Measurements from ENCODE around the gene IL18RAP.

The IL18RAP gene

DNA sequence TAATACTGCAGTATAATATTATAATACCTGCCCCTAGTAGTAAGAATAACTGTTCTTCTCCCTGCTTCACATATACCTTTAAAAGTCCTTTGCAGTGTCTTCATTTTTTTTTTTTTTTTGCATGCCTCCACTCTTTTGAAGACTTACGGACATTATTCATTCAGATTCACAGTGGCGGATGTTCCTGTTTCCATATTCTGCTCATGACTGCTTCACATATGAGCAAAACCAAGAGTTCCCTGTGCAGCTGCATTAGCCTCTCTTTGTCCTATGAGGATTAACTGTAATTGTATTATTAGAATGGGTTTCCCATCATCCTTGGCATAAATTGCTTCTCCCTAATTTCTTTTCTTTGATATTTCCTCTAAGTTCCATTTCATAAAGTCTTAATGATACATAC lies 12.8 kb downstream of the IL18RAP start:
- TF ChIP-seq, protein P1, sequence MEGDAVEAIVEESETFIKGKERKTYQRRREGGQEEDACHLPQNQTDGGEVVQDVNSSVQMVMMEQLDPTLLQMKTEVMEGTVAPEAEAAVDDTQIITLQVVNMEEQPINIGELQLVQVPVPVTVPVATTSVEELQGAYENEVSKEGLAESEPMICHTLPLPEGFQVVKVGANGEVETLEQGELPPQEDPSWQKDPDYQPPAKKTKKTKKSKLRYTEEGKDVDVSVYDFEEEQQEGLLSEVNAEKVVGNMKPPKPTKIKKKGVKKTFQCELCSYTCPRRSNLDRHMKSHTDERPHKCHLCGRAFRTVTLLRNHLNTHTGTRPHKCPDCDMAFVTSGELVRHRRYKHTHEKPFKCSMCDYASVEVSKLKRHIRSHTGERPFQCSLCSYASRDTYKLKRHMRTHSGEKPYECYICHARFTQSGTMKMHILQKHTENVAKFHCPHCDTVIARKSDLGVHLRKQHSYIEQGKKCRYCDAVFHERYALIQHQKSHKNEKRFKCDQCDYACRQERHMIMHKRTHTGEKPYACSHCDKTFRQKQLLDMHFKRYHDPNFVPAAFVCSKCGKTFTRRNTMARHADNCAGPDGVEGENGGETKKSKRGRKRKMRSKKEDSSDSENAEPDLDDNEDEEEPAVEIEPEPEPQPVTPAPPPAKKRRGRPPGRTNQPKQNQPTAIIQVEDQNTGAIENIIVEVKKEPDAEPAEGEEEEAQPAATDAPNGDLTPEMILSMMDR (IDR thresholded peaks at IDR 0.05) = no peak

DNA sequence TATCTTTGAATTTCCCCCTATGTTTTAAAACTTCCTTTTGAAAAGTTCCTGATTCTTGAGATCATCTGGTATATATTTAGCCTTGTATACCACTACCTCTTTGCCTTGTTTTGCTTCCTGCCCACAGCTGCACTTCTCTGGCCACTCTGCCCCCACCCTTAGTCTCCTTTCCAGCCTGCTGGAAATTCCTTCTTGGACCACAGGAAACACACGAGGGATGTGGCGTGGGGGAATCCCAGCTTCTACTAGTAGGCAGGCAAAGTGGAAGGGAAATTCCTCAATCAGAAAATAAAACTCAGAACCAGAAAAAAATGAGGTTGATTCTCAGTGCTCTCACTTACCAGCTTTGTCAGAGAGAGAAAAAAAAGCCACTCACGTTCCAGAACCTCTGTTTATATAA lies 13.4 kb downstream of the IL18RAP start:
- TF ChIP-seq, protein P1 (IDR thresholded peaks at IDR 0.05) = no peak

DNA sequence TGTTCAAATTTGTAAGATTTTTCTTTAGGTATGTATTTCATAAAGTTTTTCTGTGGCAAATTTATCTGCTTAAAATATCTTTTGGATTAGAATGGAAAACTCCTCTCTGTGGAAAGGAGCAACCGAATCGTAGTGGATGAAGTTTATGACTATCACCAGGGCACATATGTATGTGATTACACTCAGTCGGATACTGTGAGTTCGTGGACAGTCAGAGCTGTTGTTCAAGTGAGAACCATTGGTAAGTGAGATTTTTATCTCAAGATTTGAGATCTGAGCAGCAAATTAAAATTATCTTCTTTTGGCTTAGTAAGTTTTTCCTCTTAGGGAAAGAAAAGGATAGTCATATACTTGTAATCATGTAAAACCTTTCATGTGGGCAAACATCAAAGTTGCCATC lies 14.2 kb downstream of the IL18RAP start:
- TF ChIP-seq, protein P1 (IDR thresholded peaks at IDR 0.05) = no peak

DNA sequence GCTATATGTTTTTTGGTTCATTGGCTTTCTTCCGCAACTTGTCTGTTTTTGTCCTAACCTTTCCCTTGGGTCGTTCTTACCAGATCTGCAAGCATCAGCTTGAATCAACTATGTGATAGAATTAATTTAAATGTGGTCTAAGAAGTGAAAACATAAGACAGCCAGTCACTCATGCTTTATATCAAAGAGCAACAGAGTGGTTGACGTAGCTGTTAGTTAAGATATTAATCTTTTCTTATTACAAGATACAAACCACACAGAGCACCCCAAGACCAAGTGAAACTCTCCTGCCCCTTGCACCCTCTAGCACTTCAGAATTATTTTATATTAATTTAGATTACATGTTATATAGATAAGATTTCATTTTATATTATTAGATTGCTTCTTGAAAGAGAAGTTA lies 15.2 kb downstream of the IL18RAP start:
- TF ChIP-seq, protein P1 (IDR thresholded peaks at IDR 0.05) = no peak

DNA sequence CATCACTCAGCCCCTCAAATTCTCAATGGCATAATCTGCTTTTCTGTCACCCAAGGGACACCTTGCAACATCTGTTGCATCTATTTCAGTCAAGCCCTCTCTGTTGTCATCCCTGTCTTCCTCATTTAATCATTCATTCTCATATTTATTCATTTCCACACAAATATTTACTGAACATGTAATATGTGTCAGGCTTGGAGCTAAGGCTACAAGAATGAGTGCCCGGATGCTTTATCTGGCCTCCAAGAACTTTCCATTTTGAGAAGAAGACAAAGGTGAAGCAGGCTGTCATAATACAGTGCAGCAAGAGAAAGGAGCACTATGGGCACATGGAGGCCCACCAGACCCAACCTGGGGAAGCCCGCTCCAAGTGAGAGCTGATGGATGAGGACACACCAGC lies 15.6 kb downstream of the IL18RAP start:
- TF ChIP-seq, protein P1 (IDR thresholded peaks at IDR 0.05) = no peak

DNA sequence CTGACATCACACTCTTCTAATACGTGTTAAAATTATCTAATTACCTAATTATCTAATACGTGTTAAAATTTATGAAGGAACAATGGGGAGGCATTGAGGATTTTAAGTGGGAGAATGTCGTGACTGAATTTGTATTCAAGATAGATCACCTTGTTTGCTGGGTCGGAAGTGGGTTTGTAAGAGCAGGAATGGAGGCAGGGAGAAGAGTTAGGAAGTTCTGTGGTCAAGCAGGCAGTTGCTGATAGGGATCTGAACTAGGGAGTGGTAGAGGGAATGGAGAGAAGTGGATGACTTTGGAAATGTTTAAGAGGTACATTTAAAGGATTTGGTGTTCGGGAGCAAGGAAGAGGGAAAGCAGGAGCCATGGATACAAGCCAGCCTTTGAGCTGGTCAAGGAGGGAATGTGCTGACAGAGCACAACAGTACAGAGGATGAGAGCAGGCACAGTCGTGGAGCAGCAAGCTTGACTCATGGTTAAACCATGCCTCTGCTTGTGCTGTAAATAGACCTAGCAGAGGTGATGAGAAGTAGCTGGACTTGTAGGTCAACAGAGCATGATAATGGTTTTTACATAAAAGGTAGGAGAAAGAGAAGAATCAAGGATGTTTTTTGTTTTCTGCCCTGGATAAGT lies 16.2 kb downstream of the IL18RAP start:
- TF ChIP-seq, protein P1 (IDR thresholded peaks at IDR 0.05) = no peak

DNA sequence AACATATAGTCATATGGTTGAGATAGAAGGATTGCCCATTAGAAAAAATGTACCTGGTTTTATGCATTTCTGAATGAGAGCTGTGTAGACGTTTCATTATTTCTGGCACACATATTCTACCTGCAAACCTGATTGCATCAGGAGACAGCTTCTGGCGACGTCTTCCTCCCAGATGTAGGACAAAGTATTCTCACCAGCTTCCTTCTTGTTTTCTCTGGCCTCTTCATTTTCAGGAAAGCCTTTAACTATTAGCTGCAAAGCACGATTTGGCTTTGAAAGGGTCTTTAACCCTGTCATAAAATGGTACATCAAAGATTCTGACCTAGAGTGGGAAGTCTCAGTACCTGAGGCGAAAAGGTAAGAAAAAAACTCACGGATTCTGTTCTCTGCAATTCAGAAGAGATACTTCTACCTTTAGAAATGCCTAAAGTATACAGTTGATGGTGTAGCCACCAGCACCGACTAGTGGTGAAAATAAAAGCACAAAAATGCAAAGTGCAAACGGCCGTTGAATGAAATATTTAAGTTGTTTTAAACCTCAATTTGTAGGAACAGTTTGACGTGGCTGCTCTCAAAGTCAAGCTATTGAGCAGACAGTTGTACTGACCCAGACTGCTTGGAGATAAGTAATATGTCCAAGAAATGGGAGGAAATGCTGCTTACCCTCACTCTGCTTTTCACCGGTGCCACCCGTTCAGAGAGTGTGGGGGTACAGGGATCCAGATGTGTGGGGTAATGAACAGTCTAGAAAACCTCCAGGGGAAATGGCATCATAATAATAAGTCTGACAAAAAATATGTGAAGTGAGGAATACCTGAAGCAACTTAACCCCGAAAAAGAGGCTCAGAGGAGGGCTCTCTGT lies 20.2 kb downstream of the IL18RAP start:
- TF ChIP-seq, protein P1 (IDR thresholded peaks at IDR 0.05) = peak; percentile 74
